GM18507 (cell line): ENCODE results near the gene CD14.
"Not testable (repeated sequence)": the region's sequence is repeated elsewhere in the genome, so short reads cannot be mapped to it uniquely, and the experiment has no call there.

Experiments used
- DNase-seq: peaks from one replicate; pipeline ENCODE4 v3.0.0; 2011; ENCODE audit warnings: low read depth; ENCODE audit not compliant: insufficient read length; ENCODE audit errors: extremely low spot score
- FAIRE-seq: peaks from 2 replicates; lab custom pipeline; 2011; peaks lifted over from hg19 to GRCh38; lab: Jason Lieb, UNC

CD14 gene

DNA sequence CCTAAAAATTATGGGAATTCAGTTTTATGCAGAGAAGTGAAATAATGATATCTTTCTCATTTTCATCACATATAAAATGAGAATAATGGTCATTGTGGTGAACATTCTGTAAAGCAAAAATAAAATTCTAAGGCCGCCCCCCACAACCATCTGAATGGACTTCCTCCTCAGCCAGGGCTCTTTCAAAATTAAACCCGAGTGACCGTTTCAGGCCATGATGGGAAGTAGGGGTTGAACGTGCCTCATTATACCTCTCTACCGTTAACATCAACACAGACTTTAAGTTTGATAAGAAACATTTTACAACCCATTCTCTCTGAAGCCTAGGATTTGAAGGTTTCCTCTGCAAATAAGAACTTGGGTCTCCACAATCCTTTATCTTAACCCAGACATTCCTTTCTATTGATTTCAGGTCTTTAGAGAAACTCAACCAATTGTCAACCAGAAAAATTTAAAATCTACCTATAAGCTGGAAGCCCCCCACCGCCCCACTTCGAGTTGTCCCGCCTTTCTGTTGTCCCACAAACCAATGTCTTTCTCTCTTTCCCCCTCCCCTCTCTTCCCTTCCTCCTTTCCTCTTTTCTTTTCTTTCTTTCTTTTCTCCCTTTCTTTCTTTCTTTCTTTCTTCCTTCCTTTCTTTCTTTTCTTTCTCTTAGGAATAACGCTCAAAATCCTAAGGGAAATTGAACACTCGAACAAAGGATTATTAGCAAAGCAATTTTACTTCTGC lies 4.6 kb upstream of the CD14 start:
- DNase-seq, result no peak
- FAIRE-seq, result no peak

DNA sequence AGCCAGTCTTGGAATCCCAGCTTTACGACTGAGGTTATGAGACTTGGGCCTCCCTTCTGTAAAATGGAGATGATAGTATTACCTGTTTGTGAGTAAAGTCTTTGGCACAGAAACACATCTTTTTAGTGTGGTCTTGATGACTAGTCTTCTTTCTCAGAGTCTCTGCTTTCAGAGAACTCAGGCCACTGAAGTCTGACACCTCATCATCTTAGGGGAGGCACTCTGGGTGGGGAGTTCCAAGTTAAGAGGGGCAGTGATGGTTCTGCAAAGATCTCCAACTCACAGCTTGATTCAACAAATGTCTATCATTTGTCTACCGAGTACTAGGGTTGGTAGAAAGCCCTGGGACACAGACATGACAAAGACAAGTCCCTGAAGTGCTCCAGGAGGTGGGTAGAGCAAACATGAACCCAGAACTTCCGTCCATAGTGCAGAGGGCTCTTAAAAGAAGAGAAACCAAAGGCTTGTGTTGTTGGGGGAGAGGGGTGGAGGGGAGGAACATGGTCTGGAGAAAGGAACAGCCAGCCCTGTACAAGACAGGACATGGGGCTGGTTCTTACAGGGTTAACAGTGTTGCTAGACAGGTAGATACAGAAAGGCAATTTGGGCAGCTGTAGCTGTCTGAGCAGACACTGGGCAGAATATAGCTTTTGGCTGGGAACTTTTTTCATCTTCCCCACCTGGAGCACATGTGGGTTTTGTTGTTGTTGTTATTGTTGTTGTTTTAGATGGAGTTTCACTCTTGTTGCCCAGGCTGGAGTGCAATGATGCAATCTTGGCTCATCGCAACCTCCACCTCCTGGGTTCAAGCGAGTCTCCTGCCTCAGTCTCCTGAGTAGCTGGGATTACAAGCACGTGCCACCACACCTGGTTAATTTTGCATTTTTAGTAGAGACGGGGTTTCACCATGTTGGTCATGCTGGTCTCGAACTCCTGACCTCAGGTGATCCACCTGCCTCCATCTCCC lies 2.6 kb upstream of the CD14 start:
- no peak for FAIRE-seq

DNA sequence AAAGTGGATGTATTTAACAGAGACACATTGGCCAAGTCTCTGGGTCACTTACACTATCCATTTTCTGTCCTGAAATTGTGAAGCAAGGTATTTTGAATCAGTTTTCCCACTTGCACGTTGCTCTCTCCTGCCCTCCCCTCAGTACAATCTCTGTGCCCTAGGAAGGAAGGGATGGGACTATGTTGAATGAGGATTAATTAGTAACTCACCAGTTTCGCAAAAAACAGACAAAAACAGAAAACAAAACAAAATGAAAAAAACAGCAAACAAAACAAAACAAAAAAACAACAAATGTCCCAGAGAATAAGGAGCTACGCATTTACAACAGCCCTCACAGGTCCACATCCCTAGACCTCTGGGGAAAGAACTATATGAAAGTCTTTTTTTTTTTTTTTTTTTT lies 1.1 kb upstream of the CD14 start:
- DNase-seq, result no peak
- no peak for FAIRE-seq

More for the DNA sequence above, 2.6 kb upstream of the CD14 start:
- DNase-seq, result no peak

DNA sequence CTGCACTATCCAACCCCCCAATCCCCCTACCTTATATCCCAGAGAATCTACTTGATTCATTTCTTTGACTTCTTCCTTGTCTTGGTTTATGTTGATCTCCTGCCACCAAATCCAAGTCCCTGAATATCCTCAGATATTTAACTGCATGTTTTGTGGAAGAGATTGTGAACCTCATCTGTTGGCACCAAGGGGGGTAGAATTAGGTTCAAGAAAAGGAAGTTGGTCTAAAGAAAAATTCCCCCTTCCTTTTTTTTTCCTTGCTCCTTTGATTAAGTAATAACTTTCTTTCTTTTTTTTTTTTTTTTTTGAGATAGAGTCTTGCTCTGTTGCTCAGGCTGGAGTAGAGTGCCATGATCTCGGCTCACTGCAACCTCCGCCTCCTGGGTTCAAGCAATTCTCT lies 526 bp upstream of the CD14 start:
- DNase-seq (no peak), FAIRE-seq (no peak)

DNA sequence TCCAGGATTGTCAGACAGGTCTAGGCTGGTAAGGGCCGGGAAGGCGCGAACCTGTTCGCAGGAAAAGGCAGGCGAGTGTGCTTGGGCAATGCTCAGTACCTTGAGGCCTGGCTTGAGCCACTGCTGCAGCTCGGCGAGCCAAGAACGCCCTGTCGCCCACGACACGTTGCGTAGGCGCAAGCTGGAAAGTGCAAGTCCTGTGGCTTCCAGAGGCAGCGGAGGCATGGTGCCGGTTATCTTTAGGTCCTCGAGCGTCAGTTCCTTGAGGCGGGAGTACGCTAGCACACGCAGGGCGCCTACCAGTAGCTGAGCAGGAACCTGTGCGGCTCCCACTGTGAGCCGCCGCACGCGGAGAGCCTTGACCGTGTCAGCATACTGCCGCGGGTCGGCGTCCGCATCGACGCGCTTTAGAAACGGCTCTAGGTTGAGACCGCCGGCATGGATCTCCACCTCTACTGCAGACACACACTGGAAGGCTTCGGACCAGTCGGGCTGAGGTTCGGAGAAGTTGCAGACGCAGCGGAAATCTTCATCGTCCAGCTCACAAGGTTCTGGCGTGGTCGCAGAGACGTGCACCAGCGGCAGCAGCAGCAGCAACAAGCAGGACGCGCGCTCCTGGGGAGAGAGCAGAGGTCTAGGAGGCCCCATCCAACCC lies 482 bp downstream of the CD14 start:
- DNase-seq (no peak), FAIRE-seq (peak; percentile 67)

DNA sequence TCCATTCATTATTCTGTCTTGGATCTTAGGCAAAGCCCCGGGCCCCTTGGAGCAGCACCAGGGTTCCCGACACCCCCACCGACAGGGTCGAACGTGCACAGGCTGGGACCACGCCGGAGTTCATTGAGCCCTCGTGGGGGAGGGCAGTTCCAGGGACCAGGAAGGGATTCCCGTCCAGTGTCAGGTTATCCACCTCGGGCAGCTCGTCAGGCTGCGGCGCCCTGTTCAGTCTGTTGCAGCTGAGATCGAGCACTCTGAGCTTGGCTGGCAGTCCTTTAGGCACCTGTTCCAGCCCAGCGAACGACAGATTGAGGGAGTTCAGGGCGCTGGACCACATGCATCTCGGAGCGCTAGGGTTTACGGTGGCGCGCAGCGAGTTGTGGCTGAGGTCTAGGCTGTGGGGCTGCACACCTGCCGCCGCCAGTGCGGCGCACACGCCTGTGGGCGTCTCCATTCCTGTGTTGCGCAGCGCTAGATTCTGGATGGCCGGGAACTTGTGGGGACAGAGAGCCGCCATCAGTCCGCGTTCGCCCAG lies 1.1 kb downstream of the CD14 start:
- no peak for DNase-seq
- FAIRE-seq, result no peak

DNA sequence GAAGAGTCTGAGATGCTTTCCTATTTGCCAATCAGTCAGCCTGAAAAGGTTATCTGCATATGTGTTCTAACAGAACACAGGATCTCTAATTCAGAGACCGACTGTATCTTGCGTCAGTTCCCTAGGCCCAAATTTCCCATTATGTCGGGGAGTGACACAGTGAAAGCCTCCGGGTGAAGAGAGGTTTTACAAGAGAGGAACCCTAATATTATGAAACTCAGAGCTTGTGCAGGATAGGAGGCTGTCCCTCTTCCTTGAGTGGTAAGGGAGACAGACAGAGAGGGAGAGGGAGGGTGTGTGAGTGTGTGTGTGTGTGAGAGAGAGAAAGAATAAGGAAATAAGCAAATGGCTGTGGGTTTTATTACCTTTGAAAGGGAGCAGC lies 1.9 kb downstream of the CD14 start:
- DNase-seq, result no peak
- FAIRE-seq, result no peak

DNA sequence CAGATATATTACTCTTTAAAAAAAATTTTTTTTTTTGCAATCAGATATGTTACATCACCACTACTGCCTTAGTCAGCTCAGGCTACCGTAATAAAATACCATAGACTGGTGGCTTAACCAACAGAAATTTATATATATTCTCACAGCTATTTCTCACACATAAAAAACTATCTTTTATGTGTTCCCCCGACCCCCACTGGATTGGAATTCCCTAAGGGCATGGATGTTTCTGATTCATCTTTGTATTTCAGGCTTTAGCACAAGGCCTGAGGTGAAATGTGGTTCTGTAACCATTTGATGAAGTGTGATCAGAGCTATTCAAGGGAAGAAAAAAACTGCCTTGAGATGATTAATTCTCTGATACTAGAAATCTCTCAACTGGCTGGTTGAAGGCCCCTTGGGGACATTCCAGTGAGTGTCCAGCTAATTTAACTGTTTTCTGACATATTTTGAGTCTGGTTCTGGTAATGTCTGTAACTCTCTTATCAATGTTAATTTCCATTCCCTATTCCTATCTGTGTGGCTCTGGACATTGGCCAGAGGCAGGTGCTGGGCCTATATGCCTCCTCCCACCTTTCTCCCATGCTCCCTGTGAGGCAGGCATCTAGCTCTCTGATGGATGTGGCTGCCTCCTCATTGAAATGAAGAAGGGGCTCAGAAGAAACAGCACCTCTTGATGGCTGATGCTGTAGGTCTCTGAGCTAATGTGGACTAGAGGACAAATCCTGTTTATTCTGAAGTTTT lies 2.5 kb downstream of the CD14 start:
- DNase-seq, result no peak
- no peak for FAIRE-seq

DNA sequence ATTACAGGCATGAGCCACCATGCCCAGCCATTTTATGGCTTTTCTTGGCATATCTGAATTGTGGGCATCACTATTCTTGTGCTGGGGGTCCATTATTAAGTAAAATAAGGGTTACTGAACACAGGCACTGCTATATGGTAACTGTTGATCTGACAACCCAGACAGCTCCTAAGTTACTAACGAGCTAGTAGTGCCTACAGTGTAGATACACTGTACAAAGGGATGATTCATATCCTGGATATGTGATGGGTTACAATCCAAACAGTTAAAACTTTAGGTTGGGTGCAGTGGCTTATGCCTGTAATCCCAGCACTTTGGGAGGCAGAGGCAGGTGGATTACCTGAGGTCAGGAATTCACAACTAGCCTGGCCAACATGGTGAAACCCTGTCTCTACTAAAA lies 4.3 kb downstream of the CD14 start:
- DNase-seq, result no peak
- no peak for FAIRE-seq

DNA sequence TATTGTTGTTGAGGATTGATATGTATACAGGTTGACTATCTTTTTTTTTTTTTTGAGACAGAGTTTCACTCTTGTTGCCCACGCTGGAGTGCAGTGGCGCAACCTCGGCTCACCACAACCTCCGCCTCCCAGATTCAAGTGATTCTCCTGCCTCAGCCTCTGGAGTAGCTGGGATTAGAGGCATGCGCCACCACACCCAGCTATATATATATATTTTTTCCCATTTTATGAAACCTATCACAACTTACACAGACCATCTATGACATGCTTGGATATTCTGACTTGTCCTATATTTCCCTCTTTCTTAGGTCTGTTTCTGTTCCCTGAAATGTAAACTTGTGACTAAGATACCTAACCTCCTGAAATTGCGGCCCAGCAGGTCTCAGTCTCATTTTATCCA lies 5.0 kb downstream of the CD14 start:
- no peak for FAIRE-seq
- DNase-seq, result no peak

DNA sequence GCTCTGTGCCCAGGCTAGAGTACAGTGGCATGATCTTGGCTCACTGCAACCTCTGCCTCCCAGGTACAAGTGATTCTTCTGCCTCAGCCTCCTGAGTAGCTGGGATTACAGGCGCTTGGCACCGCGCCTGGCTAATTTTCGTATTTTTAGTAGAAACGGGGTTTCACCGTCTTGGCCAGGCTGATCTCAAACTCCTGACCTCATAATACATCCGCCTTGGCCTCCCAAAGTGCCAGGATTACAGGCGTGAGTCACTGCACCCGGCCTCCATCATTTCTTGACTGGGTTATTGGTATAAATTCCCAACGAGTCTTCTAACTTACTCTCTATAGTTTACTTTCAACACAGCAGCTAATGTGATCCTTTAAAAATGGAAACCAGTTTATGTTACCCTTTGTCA lies 8.1 kb downstream of the CD14 start:
- not testable (repeated sequence) for FAIRE-seq

DNA sequence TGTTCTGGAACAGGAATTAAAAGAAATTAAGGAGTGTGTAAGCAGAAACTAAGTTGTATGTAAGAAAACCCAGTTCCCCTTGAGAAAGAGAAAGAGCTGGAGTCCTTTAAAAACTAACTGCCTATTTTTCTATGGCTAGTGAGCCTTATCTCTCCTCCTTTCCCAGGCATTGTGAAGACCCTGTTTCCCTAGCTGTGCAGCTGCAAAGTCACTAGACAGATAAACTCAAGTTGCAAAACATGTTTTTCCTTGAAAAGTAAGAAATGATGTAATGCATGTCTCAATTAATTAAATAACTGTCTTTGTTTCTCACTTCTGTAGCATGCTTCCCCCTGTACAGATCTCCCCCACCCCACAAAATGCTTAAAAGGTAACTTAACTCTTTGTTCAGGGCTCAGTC lies 9.9 kb downstream of the CD14 start:
- FAIRE-seq, DNase-seq: not testable (repeated sequence)

More for the DNA sequence above, 8.1 kb downstream of the CD14 start:
- not testable (repeated sequence) for DNase-seq

DNA sequence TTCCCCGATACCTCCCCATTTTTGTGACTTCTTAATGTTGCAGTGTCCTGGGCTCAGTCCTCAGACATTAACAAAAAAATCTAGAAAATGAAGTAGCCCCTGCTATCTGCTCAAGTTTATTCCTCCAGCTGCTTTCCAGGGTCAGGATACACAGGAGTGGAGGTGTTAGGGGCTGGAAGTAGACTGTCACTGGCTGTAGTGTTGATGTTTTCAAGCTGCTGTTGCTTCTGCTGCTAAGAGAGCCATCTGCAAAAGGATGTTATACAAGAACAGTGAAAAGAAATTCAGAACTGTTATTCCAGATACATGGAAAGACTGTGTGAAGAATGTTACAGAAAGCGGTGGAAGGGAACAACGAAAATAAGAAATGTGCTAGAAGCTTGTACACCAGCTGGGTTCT lies 10.7 kb downstream of the CD14 start:
- FAIRE-seq, result no peak

DNA sequence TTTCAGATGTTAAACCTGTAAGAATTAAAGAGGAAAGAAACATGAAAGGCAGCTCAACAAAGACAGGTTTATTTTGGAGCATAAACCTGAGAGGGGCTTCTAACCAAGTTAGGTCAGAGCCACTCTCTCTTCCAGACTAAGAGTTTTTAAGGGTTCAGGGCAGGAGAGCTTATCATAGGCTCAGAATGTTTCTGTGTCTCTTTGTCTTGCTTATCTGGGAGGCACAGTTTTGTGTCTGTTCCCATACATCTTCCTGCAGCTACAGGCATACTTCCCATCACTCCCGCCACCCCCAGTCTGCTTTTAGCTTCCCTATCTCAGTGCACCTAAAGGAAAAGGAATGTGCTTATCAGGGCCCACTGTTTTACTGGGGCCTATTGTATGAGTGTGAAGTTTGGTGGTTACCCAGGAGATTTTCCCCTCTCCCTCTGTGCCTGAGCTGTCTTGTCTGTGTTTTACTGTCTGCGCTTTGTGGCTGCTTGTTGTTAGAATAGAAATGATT lies 21.9 kb downstream of the CD14 start:
- DNase-seq, result no peak
- no peak for FAIRE-seq

More for the DNA sequence above, 10.7 kb downstream of the CD14 start:
- DNase-seq, result no peak

DNA sequence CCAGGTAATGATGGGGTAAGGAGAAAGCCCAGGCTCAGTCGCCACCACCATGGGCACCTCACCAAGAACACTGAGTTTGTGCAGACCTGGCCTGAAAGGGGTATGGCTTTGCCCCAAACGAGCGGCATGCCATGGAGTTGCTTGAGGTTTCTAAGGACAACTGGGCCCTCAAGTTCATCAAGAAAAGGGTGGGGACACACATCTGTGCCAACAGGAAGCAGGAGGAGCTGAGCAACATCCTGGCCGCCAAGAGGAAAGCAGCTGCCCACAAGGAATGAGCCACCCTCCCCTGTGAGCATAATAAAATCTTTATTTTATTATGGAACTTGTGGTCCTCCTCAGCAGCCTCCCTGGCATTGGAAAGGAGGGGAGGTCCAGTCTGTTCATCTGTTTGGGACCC lies 23.8 kb downstream of the CD14 start:
- FAIRE-seq, result no peak
- DNase-seq, result no peak

DNA sequence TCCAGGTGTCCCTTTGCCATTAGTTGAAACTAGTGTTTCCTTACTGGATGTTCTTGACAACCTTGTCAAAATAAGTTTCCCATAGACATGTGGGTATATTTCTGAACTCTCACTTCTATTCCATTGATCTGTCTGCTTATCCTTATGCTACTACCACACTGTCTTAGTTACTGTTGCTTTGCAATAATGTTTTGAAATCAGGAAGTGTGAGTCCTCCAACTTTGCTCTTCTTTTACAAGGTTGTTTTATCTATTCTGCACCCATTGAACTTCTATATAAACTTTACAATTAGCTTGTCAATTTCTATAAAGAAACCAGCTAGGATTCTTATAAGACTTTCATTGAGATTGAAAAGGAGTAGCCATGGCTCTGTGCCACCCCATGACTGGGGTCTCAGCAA lies 24.3 kb downstream of the CD14 start:
- FAIRE-seq (no peak), DNase-seq (no peak)

DNA sequence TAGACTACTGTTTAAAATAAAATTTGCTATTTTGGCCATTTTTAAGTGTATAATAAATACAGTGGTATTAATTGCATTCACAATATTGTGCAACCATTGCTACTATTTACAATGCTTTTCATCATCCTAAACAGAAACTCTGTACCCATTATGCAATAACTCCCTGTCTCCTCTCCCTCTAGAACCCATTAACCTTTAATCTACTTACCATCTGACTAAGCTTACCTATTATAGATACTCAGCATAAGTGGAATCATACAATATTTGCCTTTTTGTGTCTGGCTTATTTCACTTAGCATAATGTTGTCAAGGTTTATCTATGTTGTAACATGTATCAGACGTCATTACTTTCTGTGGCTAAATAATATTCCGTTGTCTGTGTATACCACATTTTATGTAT lies 25.9 kb downstream of the CD14 start:
- DNase-seq (no peak), FAIRE-seq (no peak)

DNA sequence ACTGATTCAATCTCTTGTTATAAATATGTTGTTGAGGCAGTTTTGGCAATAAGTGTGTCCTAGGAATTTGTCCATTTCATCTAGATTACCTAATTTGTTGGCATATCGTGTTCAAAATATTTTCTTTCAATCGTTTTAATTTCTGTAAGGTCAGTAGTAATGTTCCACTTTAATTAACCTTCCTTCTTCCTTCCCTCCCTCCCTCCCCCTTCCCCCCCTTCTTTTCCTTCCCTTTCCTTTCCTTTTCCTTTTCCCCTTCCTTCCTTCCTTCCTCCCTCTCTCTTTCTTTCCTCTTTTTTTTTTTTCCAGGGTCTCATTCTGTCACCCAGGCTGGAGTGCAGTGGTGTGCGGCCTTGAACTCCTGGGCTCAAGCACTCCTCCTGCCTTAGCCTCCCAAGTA lies 27.1 kb downstream of the CD14 start:
- FAIRE-seq (no peak), DNase-seq (no peak)

DNA sequence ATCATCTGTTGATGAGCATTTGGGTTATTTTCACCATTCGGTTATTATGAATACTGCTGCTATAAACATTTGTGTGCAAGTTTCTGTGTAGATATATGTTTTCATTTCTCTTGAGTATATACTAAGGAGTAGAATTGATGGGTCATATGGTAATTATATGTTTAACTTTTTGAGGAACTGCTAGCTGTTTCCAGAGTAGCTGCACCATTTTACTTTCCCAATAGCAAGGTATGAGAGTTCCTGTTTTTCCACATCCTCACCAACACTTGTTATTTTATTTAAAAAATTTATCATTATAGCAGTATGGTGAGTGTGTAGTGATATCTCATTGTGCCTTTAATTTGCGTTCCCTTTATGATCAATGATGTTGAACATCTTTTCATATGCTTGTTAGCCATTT lies 29.2 kb downstream of the CD14 start:
- DNase-seq, result no peak
- no peak for FAIRE-seq
